ENCODE results near the gene SGSM2. TPM values are rescaled to one million over a fixed set of nuclear protein-coding genes. Genes with fewer than 3 reads are reported as not detected.

Gene SGSM2
- total and polyA plus RNA-seq, 10 donors, result 30.7 to 90.4 (median 69.6) TPM

DNA sequence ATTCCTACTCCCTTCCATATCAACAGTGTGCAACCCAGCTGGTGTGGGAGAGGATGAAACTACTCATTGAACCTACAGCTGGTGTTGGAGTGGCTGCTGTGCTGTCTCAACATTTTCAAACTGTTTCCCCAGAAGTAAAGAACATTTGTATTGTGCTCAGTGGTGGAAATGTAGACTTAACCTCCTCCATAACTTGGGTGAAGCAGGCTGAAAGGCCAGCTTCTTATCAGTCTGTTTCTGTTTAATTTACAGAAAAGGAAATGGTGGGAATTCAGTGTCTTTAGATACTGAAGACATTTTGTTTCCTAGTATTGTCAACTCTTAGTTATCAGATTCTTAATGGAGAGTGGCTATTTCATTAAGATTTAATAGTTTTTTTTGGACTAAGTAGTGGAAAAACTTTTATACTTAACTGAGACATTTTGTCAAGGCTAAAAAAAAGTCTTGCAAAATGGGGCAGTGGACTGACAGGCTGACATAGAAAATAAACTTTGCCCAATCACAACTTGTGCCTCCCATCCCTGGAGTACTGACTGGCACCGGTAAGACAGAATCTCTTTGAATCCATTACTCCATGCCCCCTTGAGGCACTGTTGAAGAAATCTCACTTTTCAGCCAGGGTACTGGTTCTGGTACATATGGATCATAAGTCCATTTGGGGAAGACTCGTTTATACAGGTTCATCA, 13.5 kb upstream of the SGSM2 start:
- DNase-seq, result no peak
- intact Hi-C loops (cut with DNase I; ENCODE audit: low total_unique reads), result no loop called here

DNA sequence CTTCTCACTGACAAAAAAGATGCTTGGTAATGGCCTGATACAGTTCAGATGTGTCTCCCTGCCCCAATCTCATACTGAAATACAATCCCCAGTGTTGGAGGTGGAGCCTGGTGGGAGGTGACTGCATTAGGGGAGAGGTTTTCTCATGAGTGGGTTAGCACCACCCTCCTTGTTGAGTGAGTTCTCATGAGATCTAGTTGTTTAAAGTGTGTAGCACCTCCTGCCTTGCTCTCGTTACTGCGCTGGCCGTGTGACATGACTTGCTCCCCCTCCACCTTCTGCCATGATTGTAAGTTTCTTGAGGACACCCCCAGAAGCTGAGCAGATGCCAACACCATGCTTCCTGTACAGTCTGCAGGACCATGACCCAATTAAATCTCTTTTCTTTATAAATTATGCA, 6.0 kb upstream of the SGSM2 start:
- DNase-seq, result no peak
- H3K27ac ChIP-seq, result no peak overlapping the region
- peaks cover 2 to 91% (median 84%) of the 10 kb centered on the region in 6 donors for H3K36me3 ChIP-seq
- 62 to 97% (median 76%) methylated on average over 3 of the region's 3 CpGs for WGBS, 5 donors
- no peaks in the 10 kb centered on the region for H3K27me3 ChIP-seq (replicated peaks in 1 of 7)
- H3K4me3 ChIP-seq, result no peak overlapping the region
- intact Hi-C loops (cut with DNase I; ENCODE audit: low total_unique reads), result no loop called here
- TF ChIP-seq, protein P1, sequence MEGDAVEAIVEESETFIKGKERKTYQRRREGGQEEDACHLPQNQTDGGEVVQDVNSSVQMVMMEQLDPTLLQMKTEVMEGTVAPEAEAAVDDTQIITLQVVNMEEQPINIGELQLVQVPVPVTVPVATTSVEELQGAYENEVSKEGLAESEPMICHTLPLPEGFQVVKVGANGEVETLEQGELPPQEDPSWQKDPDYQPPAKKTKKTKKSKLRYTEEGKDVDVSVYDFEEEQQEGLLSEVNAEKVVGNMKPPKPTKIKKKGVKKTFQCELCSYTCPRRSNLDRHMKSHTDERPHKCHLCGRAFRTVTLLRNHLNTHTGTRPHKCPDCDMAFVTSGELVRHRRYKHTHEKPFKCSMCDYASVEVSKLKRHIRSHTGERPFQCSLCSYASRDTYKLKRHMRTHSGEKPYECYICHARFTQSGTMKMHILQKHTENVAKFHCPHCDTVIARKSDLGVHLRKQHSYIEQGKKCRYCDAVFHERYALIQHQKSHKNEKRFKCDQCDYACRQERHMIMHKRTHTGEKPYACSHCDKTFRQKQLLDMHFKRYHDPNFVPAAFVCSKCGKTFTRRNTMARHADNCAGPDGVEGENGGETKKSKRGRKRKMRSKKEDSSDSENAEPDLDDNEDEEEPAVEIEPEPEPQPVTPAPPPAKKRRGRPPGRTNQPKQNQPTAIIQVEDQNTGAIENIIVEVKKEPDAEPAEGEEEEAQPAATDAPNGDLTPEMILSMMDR (IDR thresholded peaks at IDR 0.05 in 8 of 11, conservative IDR thresholded peaks at IDR 0.05 in 3 of 11), result no peak
- TF ChIP-seq POLR2AphosphoS5 (IDR thresholded peaks at IDR 0.05) (no peak), POLR2A (IDR thresholded peaks at IDR 0.05) (no peak)
- no peaks in the 10 kb centered on the region for H3K9me3 ChIP-seq
- H3K4me1 ChIP-seq, result peaks cover 9 to 18% (median 17%) of the 10 kb centered on the region in 6 donors

More for the DNA sequence above, 13.5 kb upstream of the SGSM2 start:
- 78 to 90% (median 83%) methylated on average over 2 of the region's 2 CpGs for WGBS, 5 donors
- H3K36me3 ChIP-seq, result peaks cover 2 to 89% (median 72%) of the 10 kb centered on the region in 6 donors
- no peaks in the 10 kb centered on the region for H3K9me3 ChIP-seq
- TF ChIP-seq POLR2AphosphoS5 (IDR thresholded peaks at IDR 0.05), result no peak
- TF ChIP-seq POLR2A (IDR thresholded peaks at IDR 0.05), result no peak
- TF ChIP-seq, protein P1 (IDR thresholded peaks at IDR 0.05 in 8 of 11, conservative IDR thresholded peaks at IDR 0.05 in 3 of 11), result no peak
- no peak overlapping the region for H3K4me3 ChIP-seq
- no peaks in the 10 kb centered on the region for H3K4me1 ChIP-seq
- no peak overlapping the region for H3K27ac ChIP-seq
- no peaks in the 10 kb centered on the region for H3K27me3 ChIP-seq (replicated peaks in 1 of 7)

DNA sequence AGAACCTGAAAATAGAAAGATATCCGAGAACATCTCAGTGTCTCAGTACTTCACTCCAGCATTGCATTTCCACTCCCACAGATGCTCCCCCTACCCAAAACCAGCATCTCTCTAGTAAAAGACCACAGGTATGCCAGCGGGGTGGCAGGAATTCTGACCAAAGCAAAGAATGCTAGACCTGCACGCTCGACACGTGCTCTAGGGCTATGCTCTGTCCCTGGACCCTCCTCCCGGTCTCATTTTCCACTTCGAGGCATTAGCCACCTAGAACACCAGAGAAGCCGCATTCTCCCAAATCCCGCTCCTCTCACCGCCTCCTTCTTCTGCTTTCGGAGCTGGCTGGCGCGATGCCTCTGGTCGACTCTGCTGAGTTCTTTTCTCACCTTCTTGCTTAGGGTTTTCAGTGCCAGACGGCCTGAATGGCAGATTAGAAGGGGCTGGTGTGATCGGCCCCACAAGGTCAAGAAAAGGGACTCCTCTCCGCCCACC, 1.5 kb upstream of the SGSM2 start:
- intact Hi-C loops (cut with DNase I; ENCODE audit: low total_unique reads), result no loop called here
- 3 to 5% (median 4%) methylated on average over 17 of the region's 17 CpGs for WGBS, 5 donors
- H3K9me3 ChIP-seq, result no peaks in the 10 kb centered on the region
- peak overlapping the region in 7 of 8 donors; percentile 73 to 87 (median 86) for H3K27ac ChIP-seq
- no peaks in the 10 kb centered on the region for H3K27me3 ChIP-seq (replicated peaks in 1 of 7)
- no peak for TF ChIP-seq POLR2A (IDR thresholded peaks at IDR 0.05)
- TF ChIP-seq, protein P1 (IDR thresholded peaks at IDR 0.05 in 8 of 11, conservative IDR thresholded peaks at IDR 0.05 in 3 of 11), result no peak
- no peak for TF ChIP-seq POLR2AphosphoS5 (IDR thresholded peaks at IDR 0.05)
- peaks cover 9 to 41% (median 29%) of the 10 kb centered on the region in 6 donors for H3K4me1 ChIP-seq
- peak; percentile 72 for DNase-seq
- H3K36me3 ChIP-seq, result peaks cover 0 to 46% (median 42%) of the 10 kb centered on the region in 6 donors
- H3K4me3 ChIP-seq, result peak overlapping the region; percentile 91 to 99 (median 98)

DNA sequence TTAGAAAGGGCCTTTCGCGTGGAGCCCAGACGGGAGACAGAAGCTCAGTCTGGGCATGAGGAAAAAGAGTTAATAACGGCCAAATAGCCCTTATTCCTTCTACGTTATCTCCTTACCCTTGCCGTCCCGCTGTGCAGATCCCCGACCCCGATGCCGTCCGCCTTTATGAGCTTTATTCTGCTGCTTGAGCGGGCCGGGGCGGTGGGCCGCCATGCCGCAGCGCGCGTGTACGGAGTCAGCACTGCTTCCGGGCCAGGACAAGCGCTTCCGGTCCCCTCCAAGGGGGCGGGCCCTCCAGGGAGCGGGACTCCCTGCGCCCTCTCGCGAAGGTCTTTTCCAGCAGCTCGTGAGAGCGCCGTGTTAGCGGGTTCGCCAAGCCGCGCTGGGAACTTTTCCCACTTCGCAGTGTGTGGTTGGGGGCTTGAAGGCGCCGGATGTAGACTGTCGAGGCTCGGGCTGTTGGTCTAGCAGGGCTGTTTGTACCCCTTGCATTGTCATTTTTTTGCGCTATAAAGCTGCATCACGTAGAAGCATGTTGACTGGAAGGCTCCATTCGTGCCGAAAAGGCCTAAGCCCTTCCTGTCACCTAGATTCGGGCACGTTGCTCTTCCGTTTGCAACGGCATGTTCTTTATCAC, 968 bp upstream of the SGSM2 start, which contains the start of gene TSR1:
Gene TSR1 (minus strand): TSS at position 243 of the 637 bp plus-strand sequence. CDS start 30 bp downstream, at position 213.
- H3K4me1 ChIP-seq, result peaks cover 9 to 41% (median 29%) of the 10 kb centered on the region in 6 donors
- TF ChIP-seq, protein P1 (IDR thresholded peaks at IDR 0.05 in 8 of 11, conservative IDR thresholded peaks at IDR 0.05 in 3 of 11), result peak in 5 of 11 experiments; percentile 15 to 43 (median 34)
- TF ChIP-seq POLR2AphosphoS5 (IDR thresholded peaks at IDR 0.05) (peak; percentile 94 to 95 (median 95)), POLR2A (IDR thresholded peaks at IDR 0.05) (peak in 1 of 3 donors; percentile 33)
- H3K9me3 ChIP-seq, result no peaks in the 10 kb centered on the region
- DNase-seq, result peak; percentile 98
- intact Hi-C loops (cut with DNase I; ENCODE audit: low total_unique reads), result no loop called here
- H3K4me3 ChIP-seq, result peak within 1 kb of the TSS; percentile 91 to 99 (median 98)
- H3K36me3 ChIP-seq, result peaks cover 0 to 46% (median 37%) of the 10 kb centered on the region in 6 donors
- H3K27ac ChIP-seq, result peak within 1 kb of the TSS; percentile 73 to 87 (median 84)
- H3K27me3 ChIP-seq (replicated peaks in 1 of 7), result no peaks in the 10 kb centered on the region
- 0 to 1% (median 1%) methylated on average over 31 to 48 of the region's 48 CpGs for WGBS, 5 donors
